ENCODE data around the gene KBTBD3.
A peak's percentile ranks its signal among the peaks of the same experiment; 100 is the strongest.

KBTBD3 gene

GRCh38 chr11:106076919-106077608, at the start of gene KBTBD3:
Gene KBTBD3, minus strand, starts transcription at chr11:106077347. Its CDS starts 18,250 bp downstream, at chr11:106059097.
- DNase-seq: peak; percentile 96 to 97

- DNase-seq: no peak
Measured at GRCh38 chr11:106121570-106122320, 44.6 kb upstream of the KBTBD3 start.

GRCh38 chr11:106105986-106106385, 28.8 kb upstream of the KBTBD3 start:
- DNase-seq: no peak

GRCh38 chr11:106101819-106102218, 24.7 kb upstream of the KBTBD3 start:
- no peak for DNase-seq

GRCh38 chr11:106101370-106101769, 24.2 kb upstream of the KBTBD3 start:
- no peak for DNase-seq

- DNase-seq: no peak
Measured at GRCh38 chr11:106098893-106099553, 21.9 kb upstream of the KBTBD3 start.

- DNase-seq: no peak
Measured at GRCh38 chr11:106092446-106092845, 15.3 kb upstream of the KBTBD3 start.

GRCh38 chr11:106091480-106092123, 14.5 kb upstream of the KBTBD3 start:
- DNase-seq: peak; percentile 24

- no peak for DNase-seq
Measured at GRCh38 chr11:106088896-106089295, 11.7 kb upstream of the KBTBD3 start.

GRCh38 chr11:106087815-106088435, 10.8 kb upstream of the KBTBD3 start:
- DNase-seq: peak; percentile 48 to 50

GRCh38 chr11:106086850-106087249, 9.7 kb upstream of the KBTBD3 start:
- DNase-seq: no peak

- no peak for DNase-seq
Measured at GRCh38 chr11:106086135-106086534, 9.0 kb upstream of the KBTBD3 start.

- no peak for DNase-seq
Measured at GRCh38 chr11:106082096-106082495, 4.9 kb upstream of the KBTBD3 start.

GRCh38 chr11:106077609-106078455, 685 bp upstream of the KBTBD3 start, which contains the start of gene AASDHPPT:
Gene AASDHPPT, plus strand, starts transcription at chr11:106077662. Its CDS starts 49 bp downstream, at chr11:106077711.
- no peak for DNase-seq

GRCh38 chr11:106076171-106076918, 802 bp downstream of the KBTBD3 start:
- no peak for DNase-seq

GRCh38 chr11:106072804-106073203, 4.3 kb downstream of the KBTBD3 start:
- DNase-seq: no peak

- no peak for DNase-seq
Measured at GRCh38 chr11:106070606-106071005, 6.5 kb downstream of the KBTBD3 start.

- no peak for DNase-seq
Measured at GRCh38 chr11:106063009-106063408, 14.1 kb downstream of the KBTBD3 start.

- no peak for DNase-seq
Measured at GRCh38 chr11:106061954-106062949, 14.9 kb downstream of the KBTBD3 start.

All from stimulated activated CD4-positive, alpha-beta T cell treated with anti-CD3 and anti-CD28 coated beads, Interleukin-2, amount 100 ng/mL, for 24 hours (primary cell).